Measurements from ENCODE around the gene ANKS1B.

Gene ANKS1B

DNA sequence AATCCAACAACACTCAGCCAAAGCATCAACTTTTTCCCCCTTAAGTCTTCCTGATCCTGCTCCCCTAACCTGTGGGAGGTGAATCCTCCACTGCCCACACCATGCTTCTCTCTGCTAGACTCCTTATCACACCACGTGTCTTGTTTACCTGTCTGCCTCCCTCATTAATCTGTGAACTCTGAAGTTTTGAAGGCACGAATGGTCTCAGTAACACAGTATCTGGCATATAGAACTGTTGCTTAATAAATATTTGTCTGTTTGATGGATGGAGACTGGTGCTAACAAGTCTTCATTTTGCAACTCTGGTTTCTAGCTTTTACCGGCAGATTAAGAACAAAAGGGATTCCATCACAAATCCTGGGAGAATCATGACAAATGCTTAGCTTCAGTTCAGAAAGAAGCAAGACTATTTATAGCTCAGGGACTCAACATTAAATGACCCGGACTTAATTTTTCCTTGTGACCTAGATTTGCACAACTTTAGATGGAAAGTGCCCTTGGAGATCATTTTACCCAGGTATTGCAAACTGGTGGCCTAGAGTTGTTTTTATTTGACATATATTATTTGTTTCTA is 1072.2 kb downstream of the ANKS1B start:
- TF ChIP-seq POU6F1 (CRISPR knock-in tag; IDR thresholded peaks at IDR 0.05; ENCODE audit: borderline replicate concordance, low read depth) (no peak), ARNTL (CRISPR knock-in tag; IDR thresholded peaks at IDR 0.05; ENCODE audit: borderline replicate concordance, low read depth) (no peak), TCF4 (CRISPR knock-in tag; IDR thresholded peaks at IDR 0.05; ENCODE audit: borderline replicate concordance) (no peak), ZFP3 (CRISPR knock-in tag; IDR thresholded peaks at IDR 0.05) (no peak), RARB (CRISPR knock-in tag; IDR thresholded peaks at IDR 0.05) (no peak), OSR1 (CRISPR knock-in tag; IDR thresholded peaks at IDR 0.05) (no peak), TOX (CRISPR knock-in tag; IDR thresholded peaks at IDR 0.05; ENCODE audit: borderline replicate concordance) (no peak), ZNF70 (CRISPR knock-in tag; IDR thresholded peaks at IDR 0.05) (no peak), BACH2 (CRISPR knock-in tag; IDR thresholded peaks at IDR 0.05; ENCODE audit: borderline replicate concordance) (no peak), ZFP30 (CRISPR knock-in tag; IDR thresholded peaks at IDR 0.05) (no peak)
- TF ChIP-seq, protein P1, sequence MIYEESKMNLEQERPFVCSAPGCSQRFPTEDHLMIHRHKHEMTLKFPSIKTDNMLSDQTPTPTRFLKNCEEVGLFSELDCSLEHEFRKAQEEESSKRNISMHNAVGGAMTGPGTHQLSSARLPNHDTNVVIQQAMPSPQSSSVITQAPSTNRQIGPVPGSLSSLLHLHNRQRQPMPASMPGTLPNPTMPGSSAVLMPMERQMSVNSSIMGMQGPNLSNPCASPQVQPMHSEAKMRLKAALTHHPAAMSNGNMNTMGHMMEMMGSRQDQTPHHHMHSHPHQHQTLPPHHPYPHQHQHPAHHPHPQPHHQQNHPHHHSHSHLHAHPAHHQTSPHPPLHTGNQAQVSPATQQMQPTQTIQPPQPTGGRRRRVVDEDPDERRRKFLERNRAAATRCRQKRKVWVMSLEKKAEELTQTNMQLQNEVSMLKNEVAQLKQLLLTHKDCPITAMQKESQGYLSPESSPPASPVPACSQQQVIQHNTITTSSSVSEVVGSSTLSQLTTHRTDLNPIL (CRISPR knock-in tag; IDR thresholded peaks at IDR 0.05; ENCODE audit: low read depth) = no peak
- TF ChIP-seq, protein P2, sequence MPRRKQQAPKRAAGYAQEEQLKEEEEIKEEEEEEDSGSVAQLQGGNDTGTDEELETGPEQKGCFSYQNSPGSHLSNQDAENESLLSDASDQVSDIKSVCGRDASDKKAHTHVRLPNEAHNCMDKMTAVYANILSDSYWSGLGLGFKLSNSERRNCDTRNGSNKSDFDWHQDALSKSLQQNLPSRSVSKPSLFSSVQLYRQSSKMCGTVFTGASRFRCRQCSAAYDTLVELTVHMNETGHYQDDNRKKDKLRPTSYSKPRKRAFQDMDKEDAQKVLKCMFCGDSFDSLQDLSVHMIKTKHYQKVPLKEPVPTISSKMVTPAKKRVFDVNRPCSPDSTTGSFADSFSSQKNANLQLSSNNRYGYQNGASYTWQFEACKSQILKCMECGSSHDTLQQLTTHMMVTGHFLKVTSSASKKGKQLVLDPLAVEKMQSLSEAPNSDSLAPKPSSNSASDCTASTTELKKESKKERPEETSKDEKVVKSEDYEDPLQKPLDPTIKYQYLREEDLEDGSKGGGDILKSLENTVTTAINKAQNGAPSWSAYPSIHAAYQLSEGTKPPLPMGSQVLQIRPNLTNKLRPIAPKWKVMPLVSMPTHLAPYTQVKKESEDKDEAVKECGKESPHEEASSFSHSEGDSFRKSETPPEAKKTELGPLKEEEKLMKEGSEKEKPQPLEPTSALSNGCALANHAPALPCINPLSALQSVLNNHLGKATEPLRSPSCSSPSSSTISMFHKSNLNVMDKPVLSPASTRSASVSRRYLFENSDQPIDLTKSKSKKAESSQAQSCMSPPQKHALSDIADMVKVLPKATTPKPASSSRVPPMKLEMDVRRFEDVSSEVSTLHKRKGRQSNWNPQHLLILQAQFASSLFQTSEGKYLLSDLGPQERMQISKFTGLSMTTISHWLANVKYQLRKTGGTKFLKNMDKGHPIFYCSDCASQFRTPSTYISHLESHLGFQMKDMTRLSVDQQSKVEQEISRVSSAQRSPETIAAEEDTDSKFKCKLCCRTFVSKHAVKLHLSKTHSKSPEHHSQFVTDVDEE (CRISPR knock-in tag; IDR thresholded peaks at IDR 0.05) = no peak

GRCh38 chr12:98911396-98911795 is 1073.3 kb downstream of the ANKS1B start:
- no peak for ATAC-seq
- TF ChIP-seq POU6F1 (CRISPR knock-in tag; IDR thresholded peaks at IDR 0.05; ENCODE audit: borderline replicate concordance, low read depth) (no peak), CSRNP3 (CRISPR knock-in tag; IDR thresholded peaks at IDR 0.05) (no peak), ZC3H10 (CRISPR knock-in tag; IDR thresholded peaks at IDR 0.05) (no peak), ZFP3 (CRISPR knock-in tag; IDR thresholded peaks at IDR 0.05) (no peak), TCF4 (CRISPR knock-in tag; IDR thresholded peaks at IDR 0.05; ENCODE audit: borderline replicate concordance) (no peak), GLIS3 (CRISPR knock-in tag; IDR thresholded peaks at IDR 0.05) (no peak), BACH2 (CRISPR knock-in tag; IDR thresholded peaks at IDR 0.05; ENCODE audit: borderline replicate concordance) (no peak), PATZ1 (CRISPR knock-in tag; IDR thresholded peaks at IDR 0.05; ENCODE audit: borderline replicate concordance) (no peak), ZNF70 (CRISPR knock-in tag; IDR thresholded peaks at IDR 0.05) (no peak), RARB (CRISPR knock-in tag; IDR thresholded peaks at IDR 0.05) (no peak), CSDC2 (CRISPR knock-in tag; IDR thresholded peaks at IDR 0.05) (no peak), ZFP30 (CRISPR knock-in tag; IDR thresholded peaks at IDR 0.05) (no peak)
- TF ChIP-seq, protein P1 (CRISPR knock-in tag; IDR thresholded peaks at IDR 0.05; ENCODE audit: low read depth) = no peak
- TF ChIP-seq, protein P2 (CRISPR knock-in tag; IDR thresholded peaks at IDR 0.05) = no peak

More for the DNA sequence above, 1072.2 kb downstream of the ANKS1B start:
- ATAC-seq = no peak
